GM18861 (cell line): ENCODE data around the gene OSBPL8.
"Not testable (repeated sequence)": the region's sequence is repeated elsewhere in the genome, so short reads cannot be mapped to it uniquely, and the experiment has no call there.

Source experiments
- ATAC-seq: cut with Tn5 transposase; IDR thresholded peaks from one replicate; pipeline ENCODE4 v1.9.1; 2021; ENCODE audit not compliant: unreplicated experiment

The OSBPL8 gene

GRCh38 chr12:76532520-76532919 is 27.1 kb downstream of the OSBPL8 start:
- ATAC-seq: no peak

- no peak for ATAC-seq
Measured at GRCh38 chr12:76531056-76531455, 28.5 kb downstream of the OSBPL8 start.

GRCh38 chr12:76530516-76530915 is 29.1 kb downstream of the OSBPL8 start:
- ATAC-seq: no peak

GRCh38 chr12:76529226-76529918 is 30.2 kb downstream of the OSBPL8 start:
- ATAC-seq: no peak

- no peak for ATAC-seq
Measured at GRCh38 chr12:76523408-76523807, 36.2 kb downstream of the OSBPL8 start.

GRCh38 chr12:76520348-76520747 is 39.2 kb downstream of the OSBPL8 start:
- no peak for ATAC-seq

GRCh38 chr12:76519538-76519937 is 40.0 kb downstream of the OSBPL8 start:
- no peak for ATAC-seq

- no peak for ATAC-seq
Measured at GRCh38 chr12:76518699-76519098, 40.9 kb downstream of the OSBPL8 start.

GRCh38 chr12:76515271-76515670 is 44.3 kb downstream of the OSBPL8 start:
- no peak for ATAC-seq

GRCh38 chr12:76511116-76511716 is 48.4 kb downstream of the OSBPL8 start:
- peak; percentile 93 for ATAC-seq

- no peak for ATAC-seq
Measured at GRCh38 chr12:76508128-76508980, 51.2 kb downstream of the OSBPL8 start.

GRCh38 chr12:76506149-76506548 is 53.4 kb downstream of the OSBPL8 start:
- no peak for ATAC-seq

GRCh38 chr12:76505050-76505449 is 54.5 kb downstream of the OSBPL8 start:
- ATAC-seq: no peak

- no peak for ATAC-seq
Measured at GRCh38 chr12:76504606-76505005, 55.0 kb downstream of the OSBPL8 start.

GRCh38 chr12:76503957-76504356 is 55.6 kb downstream of the OSBPL8 start:
- ATAC-seq: no peak

- no peak for ATAC-seq
Measured at GRCh38 chr12:76501390-76501789, 58.2 kb downstream of the OSBPL8 start.

GRCh38 chr12:76499136-76499535 is 60.4 kb downstream of the OSBPL8 start:
- ATAC-seq: not testable (repeated sequence)

GRCh38 chr12:76495556-76495955 is 64.0 kb downstream of the OSBPL8 start:
- ATAC-seq: no peak

GRCh38 chr12:76491292-76491691 is 68.3 kb downstream of the OSBPL8 start:
- ATAC-seq: no peak

GRCh38 chr12:76490763-76491162 is 68.8 kb downstream of the OSBPL8 start:
- no peak for ATAC-seq

- ATAC-seq: no peak
Measured at GRCh38 chr12:76489737-76490136, 69.8 kb downstream of the OSBPL8 start.

GRCh38 chr12:76486011-76486410 is 73.6 kb downstream of the OSBPL8 start:
- ATAC-seq: no peak
